HEK293T (cell line): ENCODE data around the gene KCNJ15.

Source experiments
- HDGF ChIP-seq: fragments of 450-650 bp; IDR thresholded peaks from 2 replicates; pipeline ENCODE4 v1.6.1; 2017; ENCODE audit warnings: antibody characterized with exemption, borderline replicate concordance
- SP1 ChIP-seq: fragments of 450-650 bp; IDR thresholded peaks from 2 replicates; pipeline ENCODE4 v1.6.1; 2017

- no peak for TF ChIP-seq HDGF
- no peak for TF ChIP-seq SP1
Observed at GRCh38 chr21:38350684-38351083, 93.9 kb downstream of the KCNJ15 start.
